HepG2 (cell line): ENCODE data around the gene ZNF800. TPM values are rescaled to one million over a fixed set of nuclear protein-coding genes. Genes with fewer than 3 reads are reported as not detected.

Experiments
- ATAC-seq: fragments of 200-7000 bp; cut with Tn5 transposase; 3 replicates; pipeline ENCODE4 v1.9.1; 2020; ENCODE audit warnings: mild to moderate bottlenecking, moderate library complexity
- BruUV-seq: library from RNA; stranded (reverse); fragments of 400-500 nt; replicated peaks from 2 replicates; lab custom pipeline; 2021; lab: Mats Ljungman, UMichigan
- CTCF ChIA-PET: fragments of 300-600 bp; formaldehyde crosslinking; extraction: SDS; loops from one replicate; lab custom pipeline; 2021; ENCODE audit warnings: low total read pairs, inconsistent platforms, low intra/inter-chr PET ratio; lab: Yijun Ruan, JAX
- POLR2A ChIA-PET: fragments of 350-600 bp; sonication (Branson Sonifier 250); formaldehyde crosslinking; loops from one replicate; lab custom pipeline; 2020; ENCODE audit warnings: antibody characterized with exemption, inconsistent platforms; lab: Yijun Ruan, JAX
- DNase-seq: peaks from one replicate; pipeline ENCODE4 v3.0.0-alpha.2; 2015; ENCODE audit warnings: low spot score
- FAIRE-seq: peaks from 3 replicates; lab custom pipeline; 2011; peaks lifted over from hg19 to GRCh38; lab: Jason Lieb, UNC
- H2AFZ ChIP-seq: one replicate; pipeline ENCODE4 v1.6.1; 2011; ENCODE audit warnings: low read length, inconsistent platforms
- H3K27ac ChIP-seq: fragments of 300-600 bp; 3 replicates; pipeline ENCODE4 v1.8.0; 2011; ENCODE audit warnings: mixed run types, mild to moderate bottlenecking, mixed read lengths, low read length, inconsistent platforms; ENCODE audit not compliant: insufficient read depth; ENCODE audit errors: extremely low read length
- H3K27me3 ChIP-seq, 2 experiments: fragments of 200-600 bp in 1 of 2; 2 replicates in 1 of 2; 3 replicates in 1 of 2; pipeline versions ENCODE4 v1.6.0 to v1.8.0; 2011; ENCODE audit warnings: low read length in 2 of 2, mild to moderate bottlenecking in 2 of 2, moderate library complexity in 2 of 2, inconsistent platforms in 1 of 2; ENCODE audit not compliant: insufficient read depth in 2 of 2, control insufficient read depth in 1 of 2
- H3K36me3 ChIP-seq, 2 experiments: fragments of 200-600 bp in 1 of 2; replicated peaks in 1 of 2; 2 replicates in 1 of 2; 3 replicates in 1 of 2; pipeline versions ENCODE4 v1.5.1 to v1.8.0; 2011; ENCODE audit warnings: low read length in 2 of 2, inconsistent platforms in 1 of 2; ENCODE audit not compliant: insufficient read depth in 2 of 2, control insufficient read depth in 1 of 2
- H3K4me1 ChIP-seq: 2 replicates; pipeline ENCODE4 v1.5.1; 2012; ENCODE audit warnings: low read length, inconsistent platforms; ENCODE audit not compliant: insufficient read depth
- H3K4me2 ChIP-seq: 2 replicates; pipeline ENCODE4 v1.6.0; 2011; ENCODE audit warnings: low read depth, low read length, inconsistent platforms
- H3K4me3 ChIP-seq, 3 experiments: fragments of 200-600 bp in 1 of 3; sonication (generic), shearing (Covaris generic) in 1 of 3; replicated peaks in 1 of 3; 2 replicates each; pipeline ENCODE4 v1.5.1; 2011 to 2016; ENCODE audit warnings: low read length in 3 of 3, inconsistent platforms in 2 of 3, low read depth in 2 of 3, mild to moderate bottlenecking in 2 of 3, control low read depth in 1 of 3, mixed read lengths in 1 of 3; ENCODE audit not compliant: insufficient read depth in 1 of 3
- H3K79me2 ChIP-seq: one replicate; pipeline ENCODE4 v1.6.1; 2011; ENCODE audit warnings: low read length, inconsistent platforms; ENCODE audit not compliant: insufficient read depth
- H3K9ac ChIP-seq: 2 replicates; pipeline ENCODE4 v1.6.0; 2011; ENCODE audit warnings: mild to moderate bottlenecking, low read depth, low read length, inconsistent platforms; ENCODE audit not compliant: insufficient read depth
- H3K9me3 ChIP-seq: 2 replicates; pipeline ENCODE4 v1.5.1; 2012; ENCODE audit warnings: mild to moderate bottlenecking, low read length
- H4K20me1 ChIP-seq: 2 replicates; pipeline ENCODE4 v1.6.0; 2011; ENCODE audit warnings: inconsistent platforms, mild to moderate bottlenecking, low read length, moderate library complexity; ENCODE audit not compliant: insufficient read depth
- ATF7 ChIP-seq, 2 experiments: fragments of 450-650 bp in 1 of 2; sonication (generic) in 1 of 2; formaldehyde crosslinking in 1 of 2; IDR thresholded peaks; 2 replicates each; pipeline versions ENCODE4 v1.4.0 to v1.6.1; 2016 to 2020; ENCODE audit warnings: antibody characterized with exemption in 1 of 2, mild to moderate bottlenecking in 1 of 2, missing genetic modification reagents in 1 of 2
- CREB1 ChIP-seq, 2 experiments: fragments of 450-650 bp in 1 of 2; IDR thresholded peaks; 2 replicates each; pipeline ENCODE4 v1.6.1; 2016 to 2017; ENCODE audit warnings: control low read depth in 1 of 2, mild to moderate bottlenecking in 1 of 2, missing compliant biosample characterization in 1 of 2, missing genetic modification characterization in 1 of 2
- PLSCR1 ChIP-seq: sonication (generic); formaldehyde crosslinking; IDR thresholded peaks from 2 replicates; pipeline ENCODE4 v1.5.0; 2020; ENCODE audit warnings: missing genetic modification reagents, mild to moderate bottlenecking, borderline replicate concordance
- WGBS: methylation state at CpG from one replicate; pipeline ENCODE4 v1.1.6; 2017; ENCODE audit warnings: low lambda C conversion rate; 5-methylcytosine and 5-hydroxymethylcytosine counted together
- in situ Hi-C: cut with HindIII; loops from 2 replicates; pipeline ENCODE4 v1.10.0; 2017; ENCODE audit warnings: low pct_unique_long_range_greater_than_20kb; ENCODE audit not compliant: extremely low pct_ligation_motif_present
- intact Hi-C: fragments of 100-400 bp; cut with micrococcal nuclease; formaldehyde crosslinking; loops from one replicate; pipeline ENCODE4 v1.10.0; 2022; ENCODE audit not compliant: unreplicated experiment
- polyA plus RNA-seq, 8 experiments: library from polyadenylated mRNA; depleted of rRNA in 3 of 8; stranded (reverse) in 7 of 8; unstranded in 1 of 8; fragments of >200 nt; fragmentation: Illumina TruSeq in 4 of 8; extraction: Trizol in 4 of 8; gene quantifications; 2 replicates each; pipeline versions ENCODE4 v1.2.1 to v1.2.3, GENCODE V29; 2011 to 2016; ENCODE audit warnings: low read depth in 4 of 8, missing spikeins in 1 of 8, mixed read lengths in 1 of 8; ENCODE audit not compliant: insufficient read depth in 1 of 8
- total RNA-seq, 5 experiments: library from RNA; depleted of rRNA; stranded (reverse); fragments of >200 nt; fragmentation: Illumina TruSeq; extraction: Trizol; gene quantifications; 2 replicates each; pipeline ENCODE4 v1.2.3, GENCODE V29; 2016; ENCODE audit warnings: low read depth in 1 of 5

Gene ZNF800
- total and polyA plus RNA-seq, 2 of the 13 experiments (the other 11 are each of a cell fraction or from before 2014, with no cell fraction given): 7.1 to 12.7 TPM

- Histone ChIP-seq H3K27ac (no peak overlapping the region), H3K79me2 (no peaks in the 10 kb centered on the region)
- no peak for ATAC-seq
- FAIRE-seq: no peak
- POLR2A ChIA-PET: no interaction called here
- intact Hi-C loops: no loop called here
- TF ChIP-seq ATF7 (IDR thresholded peaks at IDR 0.05): peak; percentile 90
- TF ChIP-seq ATF7 (CRISPR knock-in tag; IDR thresholded peaks at IDR 0.05): no peak
- TF ChIP-seq PLSCR1 (CRISPR knock-in tag): no peak
- TF ChIP-seq CREB1 (IDR thresholded peaks at IDR 0.05): peak; percentile 78
- no peak for TF ChIP-seq CREB1 (CRISPR knock-in tag; IDR thresholded peaks at IDR 0.05)
- TF ChIP-seq, all 625 proteins: peak for 2
- CTCF ChIA-PET: no interaction called here
- no TSS peak for BruUV-seq
- Histone ChIP-seq H3K9ac (no peak overlapping the region), H3K4me3 (no peak overlapping the region), H3K4me2 (no peak overlapping the region), H3K36me3 (no peaks in the 10 kb centered on the region), H2AFZ (no peak overlapping the region), H3K9me3 (no peaks in the 10 kb centered on the region), H3K4me1 (no peaks in the 10 kb centered on the region), H3K27me3 (peaks cover 3 to 4% of the 10 kb centered on the region in 2 experiments; a peak in 1 of 5 replicates), H4K20me1 (no peaks in the 10 kb centered on the region)
- 4% methylated on average over 4 of the region's 4 CpGs for WGBS
- no peak for DNase-seq
- in situ Hi-C loops: no loop called here
Observed at GRCh38 chr7:127320974-127321373, 71.5 kb downstream of the ZNF800 start.

Other genes starting within 250 kb of the ZNF800 start
- not detected in 2 replicates for gene GRM8, start 139.8 kb downstream of the ZNF800 start, total RNA-seq (2016; rRNA removed; fragmentation: Illumina TruSeq; extraction: Trizol)
- not detected in 2 replicates for gene GRM8, start 139.8 kb downstream of the ZNF800 start, polyA plus RNA-seq (2011; rRNA removed)
- 15.3 and 17.4 TPM in 2 replicates for gene GCC1, start 192.9 kb upstream of the ZNF800 start, total RNA-seq (2016; rRNA removed; fragmentation: Illumina TruSeq; extraction: Trizol)
- gene GCC1, start 192.9 kb upstream of the ZNF800 start, polyA plus RNA-seq (2011; rRNA removed): 2.5 and 3.7 TPM in 2 replicates
- gene ARF5, start 195.7 kb upstream of the ZNF800 start, total RNA-seq (2016; rRNA removed; fragmentation: Illumina TruSeq; extraction: Trizol): 91.4 and 109 TPM in 2 replicates
- gene ARF5, start 195.7 kb upstream of the ZNF800 start, polyA plus RNA-seq (2011; rRNA removed): 135 and 140 TPM in 2 replicates
- 0.24 TPM in 1 of 2 replicates, not detected in the other for gene FSCN3, start 201.0 kb upstream of the ZNF800 start, total RNA-seq (2016; rRNA removed; fragmentation: Illumina TruSeq; extraction: Trizol)
- gene FSCN3, start 201.0 kb upstream of the ZNF800 start, polyA plus RNA-seq (2011; rRNA removed): 0.17 and 0.24 TPM in 2 replicates
- gene PAX4, start 225.4 kb upstream of the ZNF800 start, total RNA-seq (2016; rRNA removed; fragmentation: Illumina TruSeq; extraction: Trizol): not detected in 2 replicates
- not detected in 2 replicates for gene PAX4, start 225.4 kb upstream of the ZNF800 start, polyA plus RNA-seq (2011; rRNA removed)